ENCODE measurements around the gene LCTL.
"Not testable (repeated sequence)": the region's sequence is repeated elsewhere in the genome, so short reads cannot be mapped to it uniquely, and the experiment has no call there.

LCTL gene

DNA sequence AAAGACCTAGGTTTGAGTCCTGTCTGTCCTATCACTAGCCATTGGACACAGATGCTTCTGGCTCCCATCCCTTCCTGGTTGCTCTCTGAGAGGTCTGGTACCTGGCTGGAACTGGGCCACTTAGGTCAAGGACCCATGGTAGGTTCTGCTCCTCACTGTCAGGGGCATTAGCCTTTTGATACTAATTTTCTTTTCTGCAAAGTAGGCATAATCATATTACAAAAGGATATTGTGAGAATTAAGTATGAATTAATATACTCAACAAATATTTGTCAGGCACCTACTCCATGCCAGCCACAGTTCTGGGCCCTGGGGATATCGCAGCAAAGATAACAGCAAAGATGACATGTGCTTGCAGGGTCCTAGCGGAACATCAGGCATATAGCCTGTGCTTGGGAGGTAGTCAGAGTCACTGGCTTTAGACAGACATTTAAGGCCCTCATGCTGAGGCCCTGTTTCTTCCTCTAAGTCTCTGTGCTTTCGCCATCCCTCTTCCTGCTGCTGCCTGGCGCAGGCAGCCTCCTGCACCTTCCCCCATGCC lies 25.6 kb upstream of the LCTL start:
- no peak for DNase-seq

DNA sequence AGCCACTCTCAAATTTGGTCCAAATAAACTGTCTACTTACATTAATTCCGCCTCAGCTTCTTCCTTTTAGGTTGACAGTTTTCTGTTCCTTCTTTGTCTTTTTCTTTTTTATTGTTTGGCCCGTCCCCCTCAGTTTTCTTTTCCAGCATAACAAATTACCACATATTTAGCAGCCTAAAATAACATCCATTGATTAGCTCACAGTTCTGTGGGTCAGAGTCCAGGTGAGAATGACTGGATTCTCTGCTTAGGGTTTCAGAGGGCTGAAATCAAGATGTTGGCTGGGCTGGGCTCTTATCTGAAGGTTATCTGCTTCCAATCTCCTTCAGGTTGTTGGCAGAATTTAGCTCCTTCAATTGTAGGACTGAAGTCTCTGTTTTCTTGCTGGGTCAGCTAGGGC lies 24.6 kb upstream of the LCTL start:
- no peak for DNase-seq

DNA sequence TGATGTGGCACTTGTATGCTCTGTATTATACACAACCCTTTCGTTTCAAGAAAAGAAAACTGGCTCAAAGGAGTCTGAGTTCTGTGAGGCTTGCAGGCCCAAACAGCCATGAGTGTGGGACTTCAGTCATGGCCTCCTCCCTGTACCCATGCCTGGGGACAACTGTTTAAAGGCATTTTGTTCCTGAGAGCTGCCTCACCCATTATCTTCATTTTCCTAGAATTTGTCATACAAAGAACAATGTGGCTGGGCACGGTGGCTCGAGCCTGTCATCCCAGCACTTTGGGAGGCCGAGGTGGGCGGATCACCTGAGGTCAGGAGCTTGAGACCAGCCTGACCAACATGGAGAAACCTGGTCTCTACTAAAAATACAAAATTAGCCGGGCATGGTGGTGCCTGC lies 23.6 kb upstream of the LCTL start:
- DNase-seq = not testable (repeated sequence)

DNA sequence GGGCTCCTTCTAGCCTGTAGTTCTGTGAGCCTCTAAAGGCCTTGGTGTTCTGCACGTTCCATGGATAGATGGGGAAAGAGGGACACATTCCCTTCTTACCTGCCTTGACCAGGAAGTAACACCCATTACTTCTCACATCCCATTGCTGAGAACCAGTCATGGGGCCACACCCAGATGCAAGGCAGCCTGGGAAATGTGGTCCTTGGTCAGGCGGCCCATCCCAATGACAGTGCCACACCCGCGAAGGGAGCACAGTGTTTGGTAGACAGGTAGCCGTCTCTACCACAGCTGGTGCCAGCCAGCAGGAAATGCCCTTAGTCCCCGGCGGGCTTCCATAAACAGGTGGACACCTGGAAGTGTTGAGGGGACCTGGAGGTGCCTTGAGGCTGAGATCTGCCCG lies 23.2 kb upstream of the LCTL start:
- no peak for DNase-seq

DNA sequence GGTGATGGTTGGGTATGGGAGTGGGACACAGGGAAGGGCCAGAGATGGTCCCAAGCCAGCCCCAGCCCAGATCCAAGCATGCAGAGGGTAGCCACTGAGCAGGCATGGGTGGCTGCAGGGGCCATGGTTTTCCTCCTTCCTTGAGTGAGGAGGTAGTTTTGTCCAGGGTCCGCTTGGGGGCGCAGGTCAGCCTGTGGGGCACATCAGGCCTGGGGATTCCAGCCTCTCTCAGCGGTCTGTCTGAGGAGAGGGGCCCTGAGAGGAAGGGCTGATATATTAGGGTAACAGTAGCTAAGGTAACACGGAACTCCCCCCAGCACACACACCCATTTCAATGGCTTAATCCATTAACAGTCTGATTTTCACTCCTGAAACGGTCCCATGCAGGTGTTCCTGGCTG lies 22.7 kb upstream of the LCTL start:
- DNase-seq = no peak

DNA sequence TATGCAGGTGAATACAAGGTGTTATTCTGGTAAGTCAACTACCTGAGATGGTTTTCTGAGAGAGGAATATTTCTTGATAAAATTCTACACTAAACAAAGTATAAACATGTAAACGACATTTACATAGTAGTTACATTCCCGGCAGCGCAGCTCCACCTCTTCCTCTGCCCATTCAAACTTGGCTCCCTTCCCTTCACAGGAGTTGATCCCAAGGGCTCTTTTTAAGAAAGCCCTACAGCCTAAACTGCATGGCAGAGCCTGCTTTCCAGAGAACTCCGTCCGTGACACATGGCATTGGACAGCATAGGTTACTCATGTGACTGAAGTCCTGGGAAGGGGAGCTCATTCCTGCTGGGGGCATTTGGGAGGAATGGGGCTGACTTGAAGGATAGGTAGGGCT lies 22.0 kb upstream of the LCTL start:
- no peak for DNase-seq

DNA sequence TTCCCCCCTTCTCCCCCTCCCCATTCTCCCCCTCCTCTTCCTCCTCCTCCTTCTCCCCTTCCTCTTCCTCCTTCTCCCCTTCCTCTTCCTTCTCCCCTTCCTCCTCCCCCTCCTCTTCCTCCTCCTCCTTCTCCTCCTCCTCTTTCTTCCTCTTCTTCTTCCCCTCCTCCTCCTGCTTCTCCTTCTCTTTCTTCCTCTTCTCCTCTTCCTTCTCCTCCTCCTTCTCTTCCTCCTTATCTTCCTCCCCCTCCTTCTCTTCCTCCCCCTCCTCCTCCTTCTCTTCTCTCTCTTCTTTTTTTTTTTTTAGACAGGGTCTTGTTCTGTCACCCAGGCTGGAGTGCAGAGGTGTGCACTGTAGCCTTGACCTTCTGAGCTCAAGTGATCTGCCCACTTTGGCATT lies 21.2 kb upstream of the LCTL start:
- no peak for DNase-seq

DNA sequence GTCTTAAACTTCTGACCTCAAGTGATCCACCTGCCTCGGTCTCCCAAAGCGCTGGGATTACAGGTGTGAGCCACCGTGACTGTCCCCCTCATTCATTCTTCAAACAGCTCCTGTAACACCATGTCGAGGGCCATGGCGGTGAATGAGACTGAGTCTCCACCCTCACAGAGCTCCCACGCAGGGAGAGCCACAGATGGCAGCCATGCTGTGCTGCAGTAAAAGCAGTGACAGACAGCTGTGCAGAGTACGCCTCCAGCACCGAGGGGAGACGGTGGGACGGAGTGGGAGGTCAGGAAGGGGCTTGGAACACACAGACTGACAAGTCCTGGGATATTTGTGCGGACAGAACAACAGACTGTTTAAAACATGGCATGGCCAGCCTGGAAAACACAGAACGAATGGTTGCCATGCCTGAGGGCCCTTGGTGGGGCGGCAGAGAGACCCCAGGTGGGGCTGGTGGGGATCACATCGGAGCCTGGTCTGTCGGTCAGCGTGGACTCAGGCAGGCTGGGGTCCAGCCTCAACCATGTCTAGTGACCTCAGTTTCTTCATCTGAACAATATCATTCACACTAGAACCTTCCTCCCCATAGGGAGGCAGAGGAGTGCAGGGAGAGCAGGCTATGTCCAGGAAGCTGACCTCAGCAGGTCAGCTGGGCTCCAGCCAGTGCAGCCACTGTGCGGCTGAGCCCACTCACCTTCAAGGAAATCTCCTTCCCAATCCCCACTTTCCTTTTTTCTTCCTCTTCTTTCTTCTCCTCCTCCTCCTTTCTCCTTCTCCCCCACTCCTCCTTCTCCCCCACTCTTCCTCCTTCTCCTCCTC lies 20.6 kb upstream of the LCTL start:
- no peak for DNase-seq

DNA sequence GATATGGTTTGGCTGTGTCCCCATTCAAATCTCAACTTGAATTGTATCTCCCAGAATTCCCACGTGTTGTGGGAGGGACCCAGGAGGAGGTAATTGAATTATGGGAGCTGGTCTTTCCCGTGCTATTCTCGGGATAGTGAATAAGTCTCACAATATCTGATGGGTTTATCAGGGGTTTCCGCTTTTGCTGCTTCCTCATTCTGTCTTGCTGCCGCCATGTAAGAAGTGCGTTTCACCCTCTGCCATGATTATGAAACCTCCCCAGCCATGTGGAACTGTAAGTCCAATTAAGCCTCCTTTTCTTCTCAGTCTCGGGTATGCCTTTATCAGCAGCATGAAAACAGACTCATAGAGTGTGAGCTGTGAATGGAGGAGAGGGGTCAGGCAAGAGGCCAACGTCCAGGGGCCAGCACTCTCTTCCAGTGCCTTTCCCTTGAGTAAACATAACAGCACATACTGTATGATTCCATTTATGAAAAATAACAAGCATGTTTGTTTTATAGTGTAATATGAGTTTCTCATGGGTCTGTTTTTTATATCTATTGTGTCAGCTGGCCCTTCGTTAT lies 16.3 kb upstream of the LCTL start:
- no peak for DNase-seq

DNA sequence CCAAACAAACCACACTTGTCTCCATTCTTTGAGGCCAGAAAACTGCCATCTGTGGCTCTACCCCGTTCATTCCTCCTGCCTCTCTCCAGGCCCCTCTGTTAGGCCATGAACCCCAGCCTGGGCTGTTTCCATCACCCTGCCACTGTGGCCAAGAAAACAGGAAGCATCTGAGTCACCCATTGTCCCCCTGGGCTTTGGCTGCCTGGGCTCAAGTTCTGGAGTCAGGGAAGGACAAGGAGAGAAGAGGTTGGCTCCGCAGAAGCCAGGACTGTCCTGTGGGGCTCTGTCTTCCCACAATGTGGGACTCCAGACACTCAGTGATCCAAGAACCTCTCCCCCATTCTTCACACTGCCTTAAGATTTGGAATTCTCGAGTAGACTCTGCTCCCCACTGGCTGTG lies 14.8 kb upstream of the LCTL start:
- DNase-seq = no peak

DNA sequence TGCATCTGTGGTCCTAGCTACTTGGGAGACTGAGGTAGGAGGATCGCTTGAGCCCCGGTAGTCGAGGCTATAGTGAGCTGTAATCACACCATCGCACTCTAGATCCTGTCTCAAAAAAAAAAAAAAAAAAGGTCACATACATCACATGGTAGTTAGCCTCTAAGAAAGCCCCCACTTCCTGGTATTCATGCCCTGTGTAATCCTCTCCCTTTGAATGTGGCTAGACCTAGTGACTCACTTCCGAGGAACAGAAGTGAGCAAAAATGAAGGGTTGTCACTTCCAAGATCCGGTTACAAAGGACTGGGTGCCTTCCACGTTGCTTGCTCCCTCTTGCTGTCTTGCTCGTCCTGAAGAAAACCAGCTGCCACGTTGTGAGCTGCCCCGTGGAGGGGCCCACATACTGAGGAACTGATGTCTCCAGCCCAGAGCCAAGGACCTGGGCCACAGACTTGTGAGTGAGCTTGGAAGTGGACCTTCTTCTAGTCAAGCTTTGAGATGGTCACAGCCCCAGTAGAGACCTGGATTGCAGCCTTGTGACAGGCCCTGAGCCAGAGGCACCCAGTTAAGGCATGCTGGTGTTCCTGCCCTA lies 12.6 kb upstream of the LCTL start:
- no peak for DNase-seq

DNA sequence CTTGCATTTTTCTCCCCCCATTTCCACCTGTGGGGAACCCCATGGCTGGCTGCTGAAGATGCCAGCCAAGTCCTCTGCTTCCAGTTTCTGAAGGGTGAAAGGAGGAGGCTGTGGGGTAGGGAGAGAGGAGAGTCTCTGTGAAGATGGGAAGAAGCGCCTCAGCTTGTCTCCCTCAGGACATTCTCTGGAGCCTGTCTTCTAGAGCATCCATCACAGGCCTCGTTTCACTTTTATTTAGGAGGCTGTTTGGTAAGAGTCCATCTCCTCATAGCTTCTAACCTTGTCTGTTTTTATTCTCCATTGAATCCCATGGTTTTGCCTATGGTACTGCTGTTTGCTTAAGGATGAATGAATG lies 8.8 kb upstream of the LCTL start:
- DNase-seq = no peak

DNA sequence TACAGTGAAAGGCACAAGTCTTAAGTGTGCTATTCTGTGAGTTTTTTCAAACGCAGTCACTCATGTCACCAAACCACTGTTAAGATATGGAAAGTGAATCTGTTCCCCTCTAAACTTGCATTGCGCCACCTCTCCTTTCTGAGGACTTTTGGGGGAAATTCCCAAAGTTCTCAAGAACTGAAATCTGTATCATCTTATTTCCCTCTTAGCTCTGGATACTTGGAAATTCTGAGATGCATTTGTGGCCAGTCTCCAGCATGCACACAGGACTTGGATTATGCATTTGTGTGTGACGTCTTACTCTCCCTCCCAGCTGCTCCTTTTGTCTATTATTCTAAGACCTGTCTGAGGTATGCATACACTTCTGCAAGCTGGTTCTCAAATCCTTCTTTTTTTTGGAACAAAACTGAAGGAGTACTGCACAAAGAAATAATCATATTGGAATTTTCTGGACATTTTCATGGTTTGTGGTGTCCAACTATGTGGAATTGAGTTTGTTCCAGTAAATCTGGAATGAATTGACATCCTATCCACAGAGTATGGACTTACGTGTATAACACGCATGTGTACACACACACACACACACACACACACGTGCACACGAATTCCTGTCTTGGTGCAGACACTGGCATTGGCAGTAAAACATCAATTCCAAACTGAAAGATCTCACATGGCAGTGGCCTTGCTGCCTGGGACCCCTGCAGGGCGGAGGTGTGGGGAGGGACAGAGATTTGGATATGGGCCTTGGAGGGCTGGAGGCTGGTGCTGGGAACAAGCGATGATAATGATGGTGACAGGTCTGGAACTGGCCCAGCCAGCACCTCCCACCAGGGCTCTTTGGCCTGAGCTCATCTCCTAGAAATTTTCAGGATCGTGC lies 8.2 kb upstream of the LCTL start:
- no peak for DNase-seq

DNA sequence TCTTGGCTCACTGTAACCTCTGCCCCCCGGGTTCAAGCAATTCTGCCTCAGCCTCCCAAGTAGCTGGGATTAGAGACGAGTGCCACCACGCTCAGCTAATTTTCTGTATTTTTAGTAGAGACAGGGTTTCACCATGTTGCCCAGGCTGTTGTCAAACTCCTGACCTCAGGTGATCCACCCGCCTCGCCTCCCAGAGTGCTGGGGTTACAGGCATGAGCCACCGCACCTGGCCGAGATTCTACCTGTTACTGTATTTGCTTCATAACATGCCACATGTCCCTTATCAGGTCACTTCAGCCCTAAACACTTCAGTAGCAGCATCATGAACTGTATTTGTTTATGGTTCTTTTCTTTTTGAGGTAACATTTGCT lies 7.5 kb upstream of the LCTL start:
- no peak for DNase-seq

DNA sequence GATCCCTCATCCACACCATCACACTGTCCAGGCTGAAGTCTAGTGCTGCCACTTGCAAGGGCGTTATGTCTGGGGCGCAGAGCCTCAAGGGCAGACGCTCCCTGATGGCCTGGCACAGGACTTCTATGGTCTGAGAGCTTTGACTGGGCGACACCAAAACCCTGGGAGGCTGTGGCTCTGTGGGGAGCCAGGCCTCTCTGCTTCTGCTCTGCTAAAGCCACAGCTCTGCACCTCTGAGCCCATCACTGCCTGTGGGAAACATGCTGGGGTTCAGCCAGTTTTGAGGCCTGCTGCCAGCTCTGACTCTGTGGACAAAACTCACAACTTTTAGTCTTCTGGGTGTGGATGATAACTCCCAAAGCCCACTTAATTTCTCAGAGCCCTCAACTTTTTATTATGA lies 6.3 kb upstream of the LCTL start:
- no peak for DNase-seq

DNA sequence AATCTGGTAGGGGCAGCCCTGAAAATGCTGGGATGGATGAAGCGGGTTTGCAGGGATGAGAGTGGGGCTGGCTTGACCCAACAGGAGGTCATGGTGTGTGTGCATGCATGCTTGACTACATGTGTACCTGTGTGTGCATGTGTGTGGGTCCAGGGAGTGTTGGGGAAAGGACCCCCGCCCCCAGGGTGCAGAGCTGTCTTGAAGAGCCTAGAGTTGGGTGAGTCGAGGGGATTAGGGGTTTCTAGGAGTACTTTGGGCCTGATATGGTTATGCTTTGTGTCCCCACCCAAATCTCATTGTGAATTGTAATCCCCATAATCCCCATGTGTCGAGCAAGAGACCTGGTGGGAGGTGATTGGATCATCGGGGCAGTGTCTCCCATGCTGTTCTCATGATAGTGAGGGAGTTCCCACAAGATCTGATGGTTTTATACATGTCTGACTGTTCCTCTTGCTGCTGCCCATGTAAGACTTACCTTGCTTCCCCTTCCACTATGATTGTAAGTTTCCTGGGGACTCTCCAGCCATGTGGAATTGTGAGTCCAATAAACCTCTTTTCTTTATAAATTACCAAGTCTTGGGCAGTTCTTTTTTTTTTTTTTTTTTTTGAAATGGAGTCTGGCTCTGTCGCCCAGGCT lies 5.2 kb upstream of the LCTL start:
- no peak for DNase-seq

DNA sequence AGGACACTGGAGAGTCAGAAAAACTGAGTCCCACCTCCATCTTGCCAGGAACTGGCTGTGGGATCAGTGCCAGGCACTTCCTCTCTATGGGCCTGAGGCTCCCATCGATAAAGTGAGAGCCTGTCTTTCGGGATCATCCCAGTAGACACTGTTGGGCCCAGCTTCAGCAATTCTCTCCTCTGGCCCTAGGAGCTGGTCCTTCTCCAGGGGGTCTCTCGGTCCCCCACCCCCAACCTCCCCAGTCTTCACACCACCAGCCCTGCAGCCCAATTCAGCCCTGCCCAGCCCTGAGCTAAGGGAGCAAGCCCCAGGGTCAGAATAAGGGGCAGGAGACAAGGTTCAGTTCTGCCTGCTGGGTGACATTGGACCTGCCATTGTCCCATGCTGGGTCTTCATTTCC lies 4.5 kb upstream of the LCTL start:
- DNase-seq = no peak

DNA sequence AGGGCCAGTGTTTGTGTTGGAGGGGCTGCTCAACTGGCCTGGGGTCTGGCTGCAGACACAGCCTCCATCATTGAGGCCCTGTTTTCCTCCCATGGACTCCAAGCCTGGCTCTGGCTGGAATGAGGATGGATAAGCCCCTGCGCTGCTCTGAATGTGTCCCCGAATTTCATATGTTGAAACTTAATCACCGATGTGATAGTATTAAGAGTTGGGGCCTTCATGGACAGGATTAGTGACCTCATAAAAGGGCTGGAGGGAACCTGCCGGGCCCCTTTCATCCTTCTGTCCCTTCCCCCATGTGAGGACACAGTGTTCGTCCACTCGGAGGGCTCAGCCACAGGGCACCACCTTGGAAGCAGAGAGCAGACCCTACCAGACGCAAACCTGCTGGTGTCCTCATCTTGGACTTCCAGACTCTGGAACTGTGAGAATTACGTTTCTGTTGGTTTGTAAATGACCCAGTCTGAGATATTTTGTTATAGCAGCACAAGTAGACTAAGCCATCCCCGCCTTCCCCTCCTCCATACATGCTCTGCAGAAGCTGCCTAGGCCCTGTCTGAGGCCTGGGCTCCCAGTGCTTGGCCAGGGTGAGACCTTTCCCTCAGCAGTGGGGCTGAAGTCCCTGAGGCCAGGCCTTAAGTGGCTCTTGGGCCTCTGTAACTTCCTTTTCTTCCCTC lies 3.8 kb upstream of the LCTL start:
- DNase-seq = no peak

DNA sequence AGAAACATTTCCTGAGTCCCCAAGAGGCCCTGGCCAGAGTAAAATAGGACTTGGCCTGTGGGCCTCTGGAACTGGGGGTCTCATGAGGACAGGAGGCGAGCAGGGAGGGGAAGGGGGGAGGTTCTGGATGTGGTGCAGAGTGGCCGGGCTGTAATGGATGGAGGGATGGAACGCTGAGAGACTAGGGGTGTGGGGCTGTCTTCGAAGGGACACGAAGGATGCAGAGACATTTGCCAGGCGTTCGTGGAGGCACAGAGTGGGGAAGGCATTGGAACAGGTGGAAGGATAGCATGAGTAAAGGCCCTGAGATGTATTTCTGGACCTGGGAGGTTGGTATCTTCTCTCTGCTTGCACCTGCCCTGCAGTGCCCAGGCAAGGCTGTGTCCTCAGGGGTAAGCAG lies 2.1 kb upstream of the LCTL start:
- no peak for DNase-seq

DNA sequence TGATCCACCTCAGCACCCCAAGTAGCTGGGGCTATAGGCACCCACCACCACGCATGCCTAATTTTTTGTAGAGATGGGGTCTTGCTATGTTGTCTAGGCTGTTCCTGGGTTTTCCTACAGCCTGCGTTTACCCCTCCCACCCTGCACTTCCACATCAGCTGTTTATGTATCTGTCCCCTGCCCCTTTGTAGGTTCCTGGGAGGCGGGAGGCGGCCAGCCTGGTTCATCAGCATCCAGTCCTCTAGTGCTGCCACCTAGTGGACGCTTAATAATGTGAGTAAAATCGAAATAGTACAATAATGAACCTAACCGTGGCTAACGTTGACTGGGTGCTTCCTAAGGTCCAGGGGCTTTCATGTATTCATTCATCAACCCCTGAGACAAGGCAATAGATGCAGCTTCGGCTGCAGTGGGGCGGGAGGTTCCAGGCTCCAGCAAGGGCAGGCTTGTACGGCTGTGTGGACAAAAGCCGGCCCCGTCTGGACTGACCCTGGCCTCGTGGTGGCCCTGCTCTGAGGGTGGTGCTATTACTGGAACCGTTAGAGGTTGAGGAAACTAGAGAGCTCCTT lies 1.2 kb upstream of the LCTL start:
- DNase-seq = peak; percentile 37

DNA sequence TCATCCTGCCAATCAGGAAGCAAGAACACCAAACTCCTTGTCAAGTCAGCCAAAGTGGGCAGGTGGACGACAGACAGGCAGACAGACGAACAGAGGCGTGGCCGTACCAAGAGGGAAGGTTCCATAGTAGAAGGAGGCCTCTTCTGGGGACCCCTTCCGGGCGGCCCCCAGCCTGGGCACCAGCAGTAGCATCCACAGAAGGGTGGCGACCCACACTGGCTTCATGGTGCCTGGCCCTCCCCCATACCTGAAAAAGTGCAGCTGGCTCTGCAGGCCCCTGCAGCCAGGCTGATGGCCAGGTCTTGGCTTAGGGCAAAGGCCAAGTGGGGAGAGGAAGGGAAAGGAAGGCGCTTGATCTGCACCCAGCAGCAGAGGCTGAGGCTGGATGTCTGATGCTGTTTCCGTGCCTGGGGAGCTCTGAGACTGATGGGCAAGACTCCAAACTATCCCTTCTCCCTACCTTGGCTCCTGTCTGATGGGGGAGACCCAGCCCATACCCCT lies 607 bp downstream of the LCTL start:
- DNase-seq = no peak
